ENCODE data around the gene HSCB. TPM values are rescaled to one million over a fixed set of nuclear protein-coding genes. Genes with fewer than 3 reads are reported as not detected.
"Not testable (repeated sequence)": the region's sequence is repeated elsewhere in the genome, so short reads cannot be mapped to it uniquely, and the experiment has no call there.

The HSCB gene, protein sequence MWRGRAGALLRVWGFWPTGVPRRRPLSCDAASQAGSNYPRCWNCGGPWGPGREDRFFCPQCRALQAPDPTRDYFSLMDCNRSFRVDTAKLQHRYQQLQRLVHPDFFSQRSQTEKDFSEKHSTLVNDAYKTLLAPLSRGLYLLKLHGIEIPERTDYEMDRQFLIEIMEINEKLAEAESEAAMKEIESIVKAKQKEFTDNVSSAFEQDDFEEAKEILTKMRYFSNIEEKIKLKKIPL
- total RNA-seq: 13.9 TPM

GRCh38 chr22:28741785-28742561 is at the start of gene HSCB, which contains the start of gene CHEK2:
Gene HSCB, plus strand, starts transcription at chr22:28742039. Its CDS starts 57 bp downstream, at chr22:28742096.
Gene CHEK2, minus strand, starts transcription at chr22:28741820. Its CDS starts 7,099 bp downstream, at chr22:28734721.
- intact Hi-C loops (cut with DNase I): no loop called here
- ATAC-seq (peak; percentile 99), DNase-seq (ENCODE audit: low spot score) (peak; percentile 99)

DNA sequence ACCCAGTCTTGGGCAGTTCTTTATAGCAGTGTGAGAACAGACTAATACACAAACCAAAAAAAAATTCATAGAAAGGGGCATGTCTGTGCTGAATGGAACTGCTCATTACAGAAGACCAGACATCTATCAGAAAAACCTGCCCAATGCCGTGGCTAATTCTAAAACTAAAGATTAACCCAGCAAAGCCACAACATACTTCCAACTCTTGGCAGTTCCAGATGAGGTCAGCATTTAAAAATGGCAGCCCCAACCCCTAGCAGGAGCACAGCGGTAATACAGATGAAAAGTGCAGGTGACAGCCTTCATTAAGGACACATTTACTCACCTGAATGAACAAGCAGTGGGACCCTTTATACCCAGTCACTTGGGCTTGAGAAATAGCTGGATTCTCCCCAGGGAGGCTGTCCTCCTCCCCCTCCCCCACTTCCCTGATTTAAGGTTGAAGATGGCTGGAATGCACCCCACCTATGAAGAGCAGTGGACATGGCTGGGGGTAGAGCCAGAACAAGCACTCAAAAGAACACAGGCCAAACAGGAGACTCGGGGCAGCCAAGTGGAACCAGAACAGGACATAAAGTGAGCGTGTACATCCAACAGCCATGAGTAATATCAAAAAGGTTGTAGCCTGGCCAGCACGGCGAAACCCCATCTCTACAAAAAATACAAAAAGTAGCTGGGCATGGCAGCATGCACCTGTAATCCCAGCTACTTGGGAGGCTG is 48.6 kb upstream of the HSCB start:
- intact Hi-C loops (cut with DNase I); ATAC-seq; DNase-seq (ENCODE audit: low spot score): not testable (repeated sequence)

- no peak for ATAC-seq
- intact Hi-C loops (cut with DNase I): no loop called here
- DNase-seq (ENCODE audit: low spot score): no peak
Observed at GRCh38 chr22:28702891-28703290, 38.9 kb upstream of the HSCB start.

DNA sequence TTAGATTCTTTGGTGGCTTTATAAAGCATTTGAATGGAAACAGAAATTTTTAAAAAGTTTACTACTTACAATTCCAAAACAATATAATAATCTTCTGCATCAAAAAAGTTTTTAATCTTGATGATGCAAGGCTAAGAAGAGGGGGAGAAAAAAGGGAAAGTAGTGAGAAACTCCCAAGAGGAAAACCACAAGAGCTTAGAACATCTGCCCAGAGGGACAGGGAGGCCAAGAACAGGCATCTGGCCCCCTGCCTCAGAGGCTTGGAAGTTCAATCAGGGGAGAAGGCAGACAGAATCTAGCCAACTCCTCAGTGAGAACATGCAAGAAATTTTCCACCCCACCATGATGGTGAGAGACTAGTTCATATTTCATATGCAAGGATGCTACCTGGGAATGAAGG is 38.4 kb upstream of the HSCB start:
- intact Hi-C loops (cut with DNase I): no loop called here
- no peak for ATAC-seq
- DNase-seq (ENCODE audit: low spot score): no peak

DNA sequence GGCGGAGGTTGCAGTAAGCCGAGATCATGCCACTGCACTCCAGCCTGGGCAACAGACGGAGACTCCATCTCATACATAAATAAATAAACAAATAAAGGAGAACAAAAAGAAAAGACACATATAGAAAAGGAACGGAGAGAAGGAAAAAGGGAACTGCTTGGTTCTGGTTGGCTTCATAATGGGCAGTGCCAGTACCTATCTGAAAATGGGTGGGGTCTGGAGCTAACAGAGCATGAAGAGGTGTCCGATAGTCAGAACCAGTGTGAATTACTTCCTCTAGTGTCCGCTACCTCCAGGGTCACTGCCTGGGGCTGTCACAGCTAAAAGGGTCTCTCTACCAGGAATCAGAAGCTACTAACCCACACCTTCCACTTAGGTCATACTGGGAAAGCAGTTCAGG is 35.0 kb upstream of the HSCB start:
- intact Hi-C loops (cut with DNase I): no loop called here
- ATAC-seq (no peak), DNase-seq (ENCODE audit: low spot score) (no peak)

DNA sequence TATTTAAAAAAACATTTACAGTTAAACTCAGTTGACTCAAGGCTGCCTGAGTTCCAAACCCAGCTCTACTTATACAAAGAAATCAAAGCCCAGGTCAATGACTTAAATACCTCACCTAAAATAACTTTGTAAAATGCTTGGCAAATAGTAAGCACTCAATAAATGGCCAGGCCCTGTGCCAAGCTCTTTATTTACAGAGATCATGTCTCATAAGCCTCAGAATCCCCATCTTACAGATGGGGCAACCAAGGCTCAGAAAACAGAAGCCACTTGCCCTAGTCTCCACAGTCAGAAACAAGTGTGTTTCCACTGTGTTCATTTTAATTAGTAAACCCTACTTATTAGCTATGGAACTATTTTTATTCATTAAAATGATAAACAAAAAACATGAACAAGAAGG is 31.7 kb upstream of the HSCB start:
- no peak for DNase-seq (ENCODE audit: low spot score)
- intact Hi-C loops (cut with DNase I): no loop called here
- ATAC-seq: no peak

GRCh38 chr22:28710576-28711191 is 31.2 kb upstream of the HSCB start:
- no peak for DNase-seq (ENCODE audit: low spot score)
- intact Hi-C loops (cut with DNase I): no loop called here
- ATAC-seq: no peak

- no peak for DNase-seq (ENCODE audit: low spot score)
- intact Hi-C loops (cut with DNase I): no loop called here
- ATAC-seq: no peak
Observed at GRCh38 chr22:28711341-28711740, 30.5 kb upstream of the HSCB start.

DNA sequence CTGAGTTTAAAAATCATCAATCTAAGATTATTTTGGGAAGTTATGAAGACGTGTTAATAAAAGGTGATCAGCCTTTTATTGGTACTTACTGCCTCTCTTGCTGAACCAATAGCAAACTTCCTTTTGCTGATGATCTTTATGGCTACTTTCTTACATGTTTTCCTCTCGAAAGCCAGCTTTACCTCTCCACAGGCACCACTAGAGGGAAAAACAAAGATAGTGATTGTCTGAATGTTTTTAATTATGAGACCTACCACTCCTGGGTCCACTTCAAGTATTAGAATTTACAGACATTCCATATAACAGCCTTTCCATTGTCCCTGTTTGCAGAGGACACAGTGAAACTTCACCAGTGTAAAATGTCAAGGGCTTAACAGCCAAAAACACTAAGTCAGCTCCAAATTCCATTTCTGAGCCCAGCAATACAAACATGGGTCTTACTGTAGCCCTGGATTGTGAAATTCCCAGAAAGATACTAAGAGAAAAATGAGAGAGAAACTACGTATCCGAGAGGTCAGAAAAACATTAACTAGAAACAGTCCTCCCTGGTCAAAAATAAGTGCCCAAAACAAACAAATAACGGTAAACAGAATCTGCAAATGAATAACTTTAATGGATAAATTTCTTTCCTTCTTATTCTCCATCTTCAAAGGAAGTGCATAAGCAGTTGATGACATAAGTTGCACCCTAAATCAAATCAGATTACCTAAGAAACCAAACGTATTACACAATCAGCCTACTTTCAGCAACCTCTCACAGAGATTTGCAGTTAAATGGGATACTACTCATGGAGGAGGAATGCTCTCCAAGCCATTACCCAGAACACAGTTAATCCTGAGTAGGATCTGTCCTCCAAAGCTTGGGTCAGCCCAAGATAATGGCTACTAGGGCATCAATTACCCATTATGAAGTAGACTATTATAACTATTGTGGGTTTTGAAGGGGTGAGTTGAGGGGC is 29.7 kb upstream of the HSCB start:
- intact Hi-C loops (cut with DNase I): no loop called here
- DNase-seq (ENCODE audit: low spot score) (no peak), ATAC-seq (peak; percentile 96)

GRCh38 chr22:28714043-28714628 is 27.7 kb upstream of the HSCB start:
- intact Hi-C loops (cut with DNase I): no loop called here

DNA sequence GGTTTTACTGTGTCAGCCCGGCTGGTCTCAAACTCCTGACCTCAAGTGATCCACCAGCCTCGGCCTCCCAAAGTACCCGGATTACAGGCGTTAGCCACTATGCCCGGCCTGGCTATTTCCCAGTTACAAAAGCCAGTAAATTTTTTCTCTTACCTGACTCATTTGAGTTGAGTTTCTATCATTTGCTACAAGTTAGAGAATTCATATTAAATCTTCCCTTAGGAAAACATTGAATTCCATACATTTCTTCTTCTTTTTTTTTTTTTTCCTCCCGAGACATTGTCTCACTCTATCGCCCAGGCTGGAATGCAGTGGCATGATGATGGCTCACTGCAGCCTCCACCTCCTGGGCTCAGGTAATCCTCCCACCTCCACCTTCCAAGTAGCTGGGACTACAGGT is 26.2 kb upstream of the HSCB start:
- ATAC-seq (no peak), DNase-seq (ENCODE audit: low spot score) (no peak)
- intact Hi-C loops (cut with DNase I): no loop called here

More at GRCh38 chr22:28714043-28714628, 27.7 kb upstream of the HSCB start:
- no peak for ATAC-seq
- no peak for DNase-seq (ENCODE audit: low spot score)

DNA sequence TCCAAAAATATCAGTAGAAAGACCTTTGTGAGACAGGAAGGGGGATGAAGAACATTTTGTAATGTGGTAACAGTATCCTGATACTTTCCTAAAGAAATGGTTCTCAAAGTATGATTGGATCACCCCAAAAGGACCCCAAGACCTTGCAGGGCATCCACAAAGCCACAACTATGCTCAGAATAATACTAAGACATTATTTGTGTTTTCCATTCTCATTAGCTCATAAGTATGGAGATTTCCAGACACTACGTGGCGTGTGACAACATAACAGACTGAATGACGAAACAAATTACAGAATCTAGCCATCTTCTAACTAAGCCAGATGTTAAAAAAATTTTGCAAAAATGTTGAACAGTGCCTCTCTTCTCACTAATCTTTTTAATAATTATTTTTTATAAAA is 25.2 kb upstream of the HSCB start:
- DNase-seq (ENCODE audit: low spot score) (no peak), ATAC-seq (no peak)
- intact Hi-C loops (cut with DNase I): no loop called here

GRCh38 chr22:28718044-28718443 is 23.8 kb upstream of the HSCB start:
- ATAC-seq (no peak), DNase-seq (ENCODE audit: low spot score) (no peak)
- intact Hi-C loops (cut with DNase I): no loop called here

DNA sequence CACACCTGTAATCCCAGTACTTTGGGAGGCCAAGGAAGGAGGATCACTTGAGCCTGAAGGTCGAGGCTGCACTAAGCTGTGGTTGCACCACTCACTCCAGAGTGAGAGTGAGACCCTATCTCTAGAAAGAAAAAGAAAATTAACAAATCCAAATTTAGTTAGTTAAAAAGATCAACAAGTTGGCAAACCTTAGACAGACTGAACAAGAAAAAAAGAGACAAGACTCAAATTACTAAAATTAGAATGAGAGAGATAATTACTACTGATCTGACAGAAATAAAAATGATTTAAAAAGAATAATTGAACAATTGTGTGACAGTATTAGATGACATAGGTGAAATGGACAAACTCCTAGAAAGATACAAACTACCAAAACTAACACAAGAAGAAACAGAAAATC is 13.8 kb upstream of the HSCB start:
- intact Hi-C loops (cut with DNase I): no loop called here
- no peak for DNase-seq (ENCODE audit: low spot score)
- no peak for ATAC-seq

- intact Hi-C loops (cut with DNase I): no loop called here
Observed at GRCh38 chr22:28728621-28729313, 13.1 kb upstream of the HSCB start.

DNA sequence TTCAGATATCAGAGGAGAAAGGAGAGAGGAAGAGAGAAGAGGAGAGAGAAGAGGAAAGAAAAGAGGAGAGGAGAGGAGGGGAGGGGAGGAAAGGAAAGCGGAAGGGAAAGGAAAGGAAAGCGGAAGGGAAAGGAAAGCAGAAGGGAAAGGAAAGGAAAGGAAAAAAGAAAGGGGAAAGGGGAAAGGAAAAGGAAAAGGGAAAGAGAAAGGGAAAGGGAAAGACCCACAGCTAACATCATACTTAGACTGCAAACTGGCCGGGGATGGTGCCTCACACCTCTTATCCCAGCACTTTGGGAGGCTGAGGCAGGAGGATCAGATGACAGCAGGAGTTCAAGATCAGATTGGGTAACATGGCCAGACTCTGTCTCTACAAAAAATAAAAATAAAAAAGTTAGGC is 11.7 kb upstream of the HSCB start:
- ATAC-seq: no peak
- intact Hi-C loops (cut with DNase I): no loop called here
- DNase-seq (ENCODE audit: low spot score): no peak

More at GRCh38 chr22:28728621-28729313, 13.1 kb upstream of the HSCB start:
- ATAC-seq (no peak), DNase-seq (ENCODE audit: low spot score) (no peak)

DNA sequence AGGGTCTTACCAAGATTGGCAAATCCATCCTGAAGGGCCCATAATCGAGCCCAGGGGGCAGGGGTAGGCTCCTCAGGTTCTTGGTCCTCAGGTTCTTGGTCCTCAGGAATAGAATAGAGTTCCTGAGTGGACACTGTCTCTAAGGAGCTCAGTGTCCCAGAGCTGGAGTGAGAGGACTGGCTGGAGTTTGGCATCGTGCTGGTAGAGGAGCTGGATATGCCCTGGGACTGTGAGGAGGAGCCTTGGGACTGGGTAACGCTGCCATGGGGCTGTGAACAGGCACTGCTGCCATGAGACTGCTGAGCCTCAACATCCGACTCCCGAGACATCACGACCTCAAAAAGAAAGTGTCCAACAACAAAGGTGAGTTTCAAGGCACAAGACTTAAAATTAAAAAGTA is 7.4 kb upstream of the HSCB start:
- intact Hi-C loops (cut with DNase I): no loop called here
- DNase-seq (ENCODE audit: low spot score): no peak
- ATAC-seq: no peak

Data from sciatic nerve (tissue), 2 donors.